ENCODE measurements around the gene BYSL. TPM values are rescaled to one million over a fixed set of nuclear protein-coding genes. Genes with fewer than 3 reads are reported as not detected.

The BYSL gene
- polyA plus RNA-seq, 1 of the 3 experiments (the other 2 are of a cell fraction) = 56.0 TPM

GRCh38 chr6:41976794-41977484 is 55.6 kb downstream of the BYSL start:
- H2AFZ ChIP-seq (ENCODE audit: low read depth) = no peak overlapping the region
- no peak overlapping the region for H3K9ac ChIP-seq
- no peak overlapping the region for H3K27ac ChIP-seq (ENCODE audit: low read depth in 2 of 2, low read length in 1 of 2)
- H3K36me3 ChIP-seq (replicated peaks in 1 of 2; ENCODE audit: control insufficient read depth in 1 of 2, insufficient read depth in 2 of 2, low read length in 1 of 2) = no peaks in the 10 kb centered on the region
- no peaks in the 10 kb centered on the region for H4K20me1 ChIP-seq (ENCODE audit: insufficient read depth)
- no peak overlapping the region for H3K4me2 ChIP-seq
- ChIA-PET CTCF (interaction anchor here (1.1 to 1.2 kb wide), 3 partner anchors 7 to 67 kb away, joined by 3 read pairs; no protein-coding TSS in a partner anchor), POLR2A (no interaction called here)
- no peaks in the 10 kb centered on the region for H3K9me3 ChIP-seq
- no peak for TF ChIP-seq SIN3A (IDR thresholded peaks at IDR 0.05; ENCODE audit: borderline replicate concordance, low read depth, low read length)
- TF ChIP-seq RCOR1 (IDR thresholded peaks at IDR 0.05; ENCODE audit: low read length) = no peak
- no peak for TF ChIP-seq TCF12 (IDR thresholded peaks at IDR 0.05)
- TF ChIP-seq EP300 (IDR thresholded peaks at IDR 0.05; ENCODE audit: borderline replicate concordance in 1 of 2, low read depth in 1 of 2, low read length in 1 of 2) = no peak
- no peak for TF ChIP-seq YY1 (IDR thresholded peaks at IDR 0.05; ENCODE audit: low read depth)
- no peak for TF ChIP-seq ZBTB33 (IDR thresholded peaks at IDR 0.05; ENCODE audit: borderline replicate concordance, low read depth)
- TF ChIP-seq, protein P1, sequence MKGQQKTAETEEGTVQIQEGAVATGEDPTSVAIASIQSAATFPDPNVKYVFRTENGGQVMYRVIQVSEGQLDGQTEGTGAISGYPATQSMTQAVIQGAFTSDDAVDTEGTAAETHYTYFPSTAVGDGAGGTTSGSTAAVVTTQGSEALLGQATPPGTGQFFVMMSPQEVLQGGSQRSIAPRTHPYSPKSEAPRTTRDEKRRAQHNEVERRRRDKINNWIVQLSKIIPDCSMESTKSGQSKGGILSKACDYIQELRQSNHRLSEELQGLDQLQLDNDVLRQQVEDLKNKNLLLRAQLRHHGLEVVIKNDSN (IDR thresholded peaks at IDR 0.05; ENCODE audit: borderline replicate concordance, low read depth) = no peak
- TF ChIP-seq RXRA (IDR thresholded peaks at IDR 0.05; ENCODE audit: borderline replicate concordance, low read depth) = no peak
- no peak for TF ChIP-seq EZH2phosphoT487 (IDR thresholded peaks at IDR 0.05; ENCODE audit: borderline replicate concordance, low read depth)
- no peak for TF ChIP-seq RFX5 (IDR thresholded peaks at IDR 0.05; ENCODE audit: low read length)
- TF ChIP-seq, protein P2, sequence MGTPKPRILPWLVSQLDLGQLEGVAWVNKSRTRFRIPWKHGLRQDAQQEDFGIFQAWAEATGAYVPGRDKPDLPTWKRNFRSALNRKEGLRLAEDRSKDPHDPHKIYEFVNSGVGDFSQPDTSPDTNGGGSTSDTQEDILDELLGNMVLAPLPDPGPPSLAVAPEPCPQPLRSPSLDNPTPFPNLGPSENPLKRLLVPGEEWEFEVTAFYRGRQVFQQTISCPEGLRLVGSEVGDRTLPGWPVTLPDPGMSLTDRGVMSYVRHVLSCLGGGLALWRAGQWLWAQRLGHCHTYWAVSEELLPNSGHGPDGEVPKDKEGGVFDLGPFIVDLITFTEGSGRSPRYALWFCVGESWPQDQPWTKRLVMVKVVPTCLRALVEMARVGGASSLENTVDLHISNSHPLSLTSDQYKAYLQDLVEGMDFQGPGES (IDR thresholded peaks at IDR 0.05; ENCODE audit: low read depth, low read length) = no peak
- TF ChIP-seq JUND (IDR thresholded peaks at IDR 0.05) = no peak
- TF ChIP-seq FOSL2 (IDR thresholded peaks at IDR 0.05; ENCODE audit: borderline replicate concordance, low read depth) = no peak
- TF ChIP-seq TEAD4 (IDR thresholded peaks at IDR 0.05; ENCODE audit: borderline replicate concordance, insufficient read depth) = no peak
- no peak for TF ChIP-seq MXI1 (IDR thresholded peaks at IDR 0.05; ENCODE audit: low read depth, low read length)
- TF ChIP-seq NFIC (IDR thresholded peaks at IDR 0.05; ENCODE audit: borderline replicate concordance) = no peak
- no peaks in the 10 kb centered on the region for H3F3A ChIP-seq (replicated peaks; ENCODE audit: insufficient read depth)
- H3K9me2 ChIP-seq = no peaks in the 10 kb centered on the region
- DNase-seq = no peak
- 58% methylated on average over 9 of the region's 9 CpGs for WGBS (ENCODE audit: low lambda C conversion rate)
- H3K79me2 ChIP-seq (ENCODE audit: insufficient read depth) = no peaks in the 10 kb centered on the region
- no peak overlapping the region for H3K4me3 ChIP-seq (ENCODE audit: low read depth in 2 of 2, low read length in 1 of 2)
- no peaks in the 10 kb centered on the region for H3K4me1 ChIP-seq (ENCODE audit: control insufficient read depth in 1 of 2, insufficient read depth in 2 of 2, low read depth in 1 of 2, low read length in 1 of 2)
- H3K27me3 ChIP-seq (ENCODE audit: insufficient read depth) = no peaks in the 10 kb centered on the region

Small RNAs within 50 kb of the gene (small RNA-seq; reads per million reads assigned to genes)
- gene RF00019 = 0 reads per million in 7 experiments

Other genes starting within 250 kb of the BYSL start
- 6.2 and 6.7 TPM in 2 replicates for gene TFEB, start 185.9 kb upstream of the BYSL start, polyA plus RNA-seq (2012; rRNA removed)
- not detected in 2 replicates for gene PGC, start 174.1 kb upstream of the BYSL start, polyA plus RNA-seq (2012; rRNA removed)
- 7.5 and 8.6 TPM in 2 replicates for gene FRS3, start 141.6 kb upstream of the BYSL start, polyA plus RNA-seq (2012; rRNA removed)
- 3.9 and 5.0 TPM in 2 replicates for gene PRICKLE4, start 140.7 kb upstream of the BYSL start, polyA plus RNA-seq (2012; rRNA removed)
- 493 and 565 TPM in 2 replicates for gene TOMM6, start 133.8 kb upstream of the BYSL start, polyA plus RNA-seq (2012; rRNA removed)
- gene USP49, start 26.1 kb upstream of the BYSL start, polyA plus RNA-seq (2012; rRNA removed) = 2.4 and 3.7 TPM in 2 replicates
- 25.1 and 29.6 TPM in 2 replicates for gene MED20, start 360 bp upstream of the BYSL start, polyA plus RNA-seq (2012; rRNA removed)
- 22.4 and 26.6 TPM in 2 replicates for gene CCND3, start 20.3 kb downstream of the BYSL start, polyA plus RNA-seq (2012; rRNA removed)
- gene TAF8, start 129.0 kb downstream of the BYSL start, polyA plus RNA-seq (2012; rRNA removed) = 21.7 and 27.8 TPM in 2 replicates
- not detected in 2 replicates for gene C6orf132, start 221.1 kb downstream of the BYSL start, polyA plus RNA-seq (2012; rRNA removed)

Measured in SK-N-SH (cell line).